ENCODE measurements around the gene TCTN2.

Gene TCTN2

GRCh38 chr12:123681605-123682004 lies 10.7 kb downstream of the TCTN2 start:
- Histone ChIP-seq H3F3A (ENCODE audit: control insufficient read depth, insufficient read depth) (no peaks in the 10 kb centered on the region), H3K36me3 (ENCODE audit: control insufficient read depth, low read length) (no peaks in the 10 kb centered on the region), H3K4me1 (ENCODE audit: control insufficient read depth, low read length) (no peaks in the 10 kb centered on the region), H3K4me2 (ENCODE audit: low read length) (no peak overlapping the region), H3K79me2 (ENCODE audit: control insufficient read depth, low read length) (no peaks in the 10 kb centered on the region), H4K20me1 (ENCODE audit: control insufficient read depth, insufficient read depth, low read depth, low read length) (no peaks in the 10 kb centered on the region), H3K27ac (ENCODE audit: low read depth, low read length) (no peak overlapping the region), H3K9me3 (ENCODE audit: control insufficient read depth, insufficient read depth, low read length) (no peaks in the 10 kb centered on the region), H3K9me2 (replicated peaks; ENCODE audit: control insufficient read depth, low read length) (no peaks in the 10 kb centered on the region), H3K4me3 (ENCODE audit: low read length) (no peak overlapping the region), H3K27me3 (ENCODE audit: control insufficient read depth, low read length) (no peaks in the 10 kb centered on the region)
- TF ChIP-seq CTCF (IDR thresholded peaks at IDR 0.05; ENCODE audit: low read depth, low read length, poor library complexity, severe bottlenecking) (no peak), EZH2phosphoT487 (IDR thresholded peaks at IDR 0.05; ENCODE audit: borderline replicate concordance, low read length) (no peak)

GRCh38 chr12:123683964-123684363 lies 13.1 kb downstream of the TCTN2 start:
- H3K27ac ChIP-seq (ENCODE audit: low read depth, low read length), result no peak overlapping the region
- no peaks in the 10 kb centered on the region for H3K9me2 ChIP-seq (replicated peaks; ENCODE audit: control insufficient read depth, low read length)
- no peaks in the 10 kb centered on the region for H4K20me1 ChIP-seq (ENCODE audit: control insufficient read depth, insufficient read depth, low read depth, low read length)
- H3K4me1 ChIP-seq (ENCODE audit: control insufficient read depth, low read length), result no peaks in the 10 kb centered on the region
- no peak overlapping the region for H3K4me3 ChIP-seq (ENCODE audit: low read length)
- no peak for TF ChIP-seq EZH2phosphoT487 (IDR thresholded peaks at IDR 0.05; ENCODE audit: borderline replicate concordance, low read length)
- TF ChIP-seq CTCF (IDR thresholded peaks at IDR 0.05; ENCODE audit: low read depth, low read length, poor library complexity, severe bottlenecking), result no peak
- H3K36me3 ChIP-seq (ENCODE audit: control insufficient read depth, low read length), result no peaks in the 10 kb centered on the region
- no peaks in the 10 kb centered on the region for H3K79me2 ChIP-seq (ENCODE audit: control insufficient read depth, low read length)
- H3K27me3 ChIP-seq (ENCODE audit: control insufficient read depth, low read length), result no peaks in the 10 kb centered on the region
- H3K9me3 ChIP-seq (ENCODE audit: control insufficient read depth, insufficient read depth, low read length), result no peaks in the 10 kb centered on the region
- H3K4me2 ChIP-seq (ENCODE audit: low read length), result no peak overlapping the region
- H3F3A ChIP-seq (ENCODE audit: control insufficient read depth, insufficient read depth), result no peaks in the 10 kb centered on the region

GRCh38 chr12:123686636-123687190 lies 15.8 kb downstream of the TCTN2 start:
- Histone ChIP-seq H3K4me1 (ENCODE audit: control insufficient read depth, low read length) (no peaks in the 10 kb centered on the region), H3K36me3 (ENCODE audit: control insufficient read depth, low read length) (no peaks in the 10 kb centered on the region), H4K20me1 (ENCODE audit: control insufficient read depth, insufficient read depth, low read depth, low read length) (no peaks in the 10 kb centered on the region), H3K9me2 (replicated peaks; ENCODE audit: control insufficient read depth, low read length) (no peaks in the 10 kb centered on the region), H3K4me3 (ENCODE audit: low read length) (no peak overlapping the region), H3F3A (ENCODE audit: control insufficient read depth, insufficient read depth) (no peaks in the 10 kb centered on the region), H3K27ac (ENCODE audit: low read depth, low read length) (no peak overlapping the region), H3K79me2 (ENCODE audit: control insufficient read depth, low read length) (no peaks in the 10 kb centered on the region), H3K4me2 (ENCODE audit: low read length) (no peak overlapping the region), H3K9me3 (ENCODE audit: control insufficient read depth, insufficient read depth, low read length) (no peaks in the 10 kb centered on the region), H3K27me3 (ENCODE audit: control insufficient read depth, low read length) (no peaks in the 10 kb centered on the region)
- TF ChIP-seq CTCF (IDR thresholded peaks at IDR 0.05; ENCODE audit: low read depth, low read length, poor library complexity, severe bottlenecking) (no peak), EZH2phosphoT487 (IDR thresholded peaks at IDR 0.05; ENCODE audit: borderline replicate concordance, low read length) (no peak)
